NCI-H460 (cell line): ENCODE results near the gene PALD1. TPM values are rescaled to one million over a fixed set of nuclear protein-coding genes. Genes with fewer than 3 reads are reported as not detected.

ENCODE experiments used
- DNase-seq: peaks from one replicate; pipeline ENCODE4 v3.0.0-alpha.2; 2016; ENCODE audit warnings: low read depth; ENCODE audit errors: extremely low read depth
- total RNA-seq: library from RNA; depleted of rRNA; stranded (reverse); fragments of >200 nt; shearing (Covaris generic); gene quantifications from 2 replicates; pipeline ENCODE4 v1.2.3, GENCODE V29; 2014

PALD1 gene
- total RNA-seq, 1 experiment from 2014 or later = 6.6 TPM

- DNase-seq = no peak
Measured at GRCh38 chr10:70456164-70456563, 22.4 kb upstream of the PALD1 start.

- no peak for DNase-seq
Measured at GRCh38 chr10:70457759-70458305, 20.7 kb upstream of the PALD1 start.

- DNase-seq = peak; percentile 40
Measured at GRCh38 chr10:70458329-70459060, 20.1 kb upstream of the PALD1 start.

- DNase-seq = no peak
Measured at GRCh38 chr10:70459061-70459773, 19.4 kb upstream of the PALD1 start.

- DNase-seq = no peak
Measured at GRCh38 chr10:70459774-70460490, 18.6 kb upstream of the PALD1 start.

- DNase-seq = peak; percentile 61
Measured at GRCh38 chr10:70461397-70462348, 16.9 kb upstream of the PALD1 start.

- no peak for DNase-seq
Measured at GRCh38 chr10:70462349-70462984, 16.1 kb upstream of the PALD1 start.

- DNase-seq = no peak
Measured at GRCh38 chr10:70465278-70465677, 13.3 kb upstream of the PALD1 start.

GRCh38 chr10:70465832-70466231 lies 12.7 kb upstream of the PALD1 start:
- no peak for DNase-seq

- DNase-seq = no peak
Measured at GRCh38 chr10:70466951-70467350, 11.6 kb upstream of the PALD1 start.

GRCh38 chr10:70472799-70473454 lies 5.6 kb upstream of the PALD1 start:
- no peak for DNase-seq

- DNase-seq = no peak
Measured at GRCh38 chr10:70474780-70475179, 3.8 kb upstream of the PALD1 start.

- no peak for DNase-seq
Measured at GRCh38 chr10:70475661-70476060, 2.9 kb upstream of the PALD1 start.

GRCh38 chr10:70476249-70477035 lies 2.1 kb upstream of the PALD1 start:
- no peak for DNase-seq

- no peak for DNase-seq
Measured at GRCh38 chr10:70477661-70478162, 855 bp upstream of the PALD1 start.

- DNase-seq = no peak
Measured at GRCh38 chr10:70479165-70479581, 606 bp downstream of the PALD1 start.

GRCh38 chr10:70479626-70480238 lies 1.2 kb downstream of the PALD1 start:
- DNase-seq = no peak
